ENCODE results near the gene SPEM1. TPM values are rescaled to one million over a fixed set of nuclear protein-coding genes. Genes with fewer than 3 reads are reported as not detected.

Gene SPEM1
- total and polyA plus RNA-seq, 10 of the 15 experiments (the other 5 are each of a cell fraction or from before 2014, with no cell fraction given), result not detected

DNA sequence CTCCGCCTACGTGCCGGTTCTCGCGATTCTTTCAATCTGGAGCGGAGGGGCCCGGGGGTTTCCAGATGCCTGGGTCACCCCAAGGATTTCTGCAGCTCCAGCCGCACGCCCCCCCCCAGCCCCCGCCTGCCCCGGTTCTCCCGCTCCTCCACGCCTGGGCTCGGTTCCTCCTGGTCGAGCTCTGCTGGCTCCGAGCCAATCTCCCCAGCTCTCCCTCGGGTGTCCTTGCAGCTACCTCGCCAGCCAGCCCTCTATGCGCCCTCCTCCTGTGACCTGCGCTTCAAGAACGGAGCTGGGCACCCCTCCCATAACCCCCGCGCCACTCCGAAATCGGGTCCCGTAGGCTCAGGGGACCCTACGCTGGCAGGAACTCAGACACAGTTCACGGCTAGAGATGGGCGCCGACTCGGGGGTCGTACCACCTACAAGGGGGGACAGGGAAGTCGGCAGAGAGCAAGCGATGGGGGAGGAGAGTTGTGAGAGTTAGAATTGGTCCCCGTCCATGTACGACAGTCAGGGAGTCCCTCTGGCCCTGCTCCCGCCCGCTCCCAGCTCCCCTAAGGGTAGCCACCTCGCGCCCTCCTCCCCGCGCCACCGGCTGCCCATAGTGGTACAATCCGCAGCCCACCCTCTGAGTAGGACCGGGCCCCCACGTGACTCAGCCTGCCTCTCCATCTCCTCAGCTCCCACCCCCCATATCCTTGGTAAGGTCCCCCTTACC, 20.1 kb downstream of the SPEM1 start (continued):
- TF ChIP-seq HSF1 (IDR thresholded peaks at IDR 0.05; ENCODE audit: low read depth, low read length) (no peak), RAD51 (IDR thresholded peaks at IDR 0.05) (peak; percentile 75), RB1 (IDR thresholded peaks at IDR 0.05; ENCODE audit: borderline replicate concordance) (no peak), BCLAF1 (IDR thresholded peaks at IDR 0.05) (peak; percentile 85), SKIL (IDR thresholded peaks at IDR 0.05; ENCODE audit: low read depth, poor library complexity, severe bottlenecking) (no peak), ZNF274 (IDR thresholded peaks at IDR 0.05; ENCODE audit: insufficient read depth, insufficient read length) (no peak), RFX5 (IDR thresholded peaks at IDR 0.05; ENCODE audit: low read depth, low read length) (no peak), PAX5 (IDR thresholded peaks at IDR 0.05; ENCODE audit: borderline replicate concordance, low read depth, low read length) (no peak), ATF7 (IDR thresholded peaks at IDR 0.05; ENCODE audit: low read depth) (peak; percentile 95), MEF2B (IDR thresholded peaks at IDR 0.05; ENCODE audit: partially characterized antibody, poor library complexity, severe bottlenecking) (no peak), ZNF24 (IDR thresholded peaks at IDR 0.05) (no peak), BACH1 (IDR thresholded peaks at IDR 0.05; ENCODE audit: borderline replicate concordance) (no peak; the same call in 1 of the 2 replicates), NR2C2 (IDR thresholded peaks at IDR 0.05; ENCODE audit: borderline replicate concordance, control insufficient read depth, insufficient read length, low read depth) (no peak), FOXK2 (IDR thresholded peaks at IDR 0.05) (peak; percentile 94), SMARCA5 (IDR thresholded peaks at IDR 0.05) (0 out of 2 replicates have a peak, but pooled peaks have one; percentile 53), REST (IDR thresholded peaks at IDR 0.05; ENCODE audit: low read depth, low read length) (no peak), SMC3 (IDR thresholded peaks at IDR 0.05; ENCODE audit: borderline replicate concordance, low read length) (no peak), MYC (IDR thresholded peaks at IDR 0.05; ENCODE audit: insufficient read depth, insufficient read length, insufficient replicate concordance, low read length, severe bottlenecking) (no peak)

Measured in GM12878 (cell line).